Measurements from ENCODE around the gene UBE2G1. TPM values are rescaled to one million over a fixed set of nuclear protein-coding genes. Genes with fewer than 3 reads are reported as not detected.

Gene UBE2G1
- total RNA-seq, 2 donors from 2014 or later: 67.3 to 70.1 TPM

GRCh38 chr17:4272972-4273368, 93.5 kb downstream of the UBE2G1 start:
- no peak overlapping the region for H3K4me3 ChIP-seq
- intact Hi-C loops (cut with DNase I): no loop called here
- TF ChIP-seq CTCF (IDR thresholded peaks at IDR 0.05): no peak

GRCh38 chr17:4272213-4272971, 94.1 kb downstream of the UBE2G1 start:
- intact Hi-C loops (cut with DNase I): no loop called here
- Histone ChIP-seq H3K9ac (ENCODE audit: low read depth in 2 of 2, low read length in 2 of 2) (no peak overlapping the region), H3K4me3 (no peak overlapping the region), H3K27me3 (no peaks in the 10 kb centered on the region), H3K27ac (no peak overlapping the region), H3K36me3 (no peaks in the 10 kb centered on the region), H3K9me3 (no peaks in the 10 kb centered on the region), H3K4me1 (no peaks in the 10 kb centered on the region)
- TF ChIP-seq CTCF (IDR thresholded peaks at IDR 0.05): no peak
- no peak for DNase-seq

More at GRCh38 chr17:4272972-4273368, 93.5 kb downstream of the UBE2G1 start:
- no peaks in the 10 kb centered on the region for H3K27me3 ChIP-seq
- no peak for DNase-seq
- no peak overlapping the region for H3K27ac ChIP-seq
- H3K9me3 ChIP-seq: no peaks in the 10 kb centered on the region
- H3K4me1 ChIP-seq: no peaks in the 10 kb centered on the region
- H3K36me3 ChIP-seq: no peaks in the 10 kb centered on the region
- no peak overlapping the region for H3K9ac ChIP-seq (ENCODE audit: low read depth in 2 of 2, low read length in 2 of 2)

- H3K36me3 ChIP-seq: no peaks in the 10 kb centered on the region
- DNase-seq: no peak
- H3K27ac ChIP-seq: no peak overlapping the region
Observed at GRCh38 chr17:4270736-4271135, 95.7 kb downstream of the UBE2G1 start.

DNA sequence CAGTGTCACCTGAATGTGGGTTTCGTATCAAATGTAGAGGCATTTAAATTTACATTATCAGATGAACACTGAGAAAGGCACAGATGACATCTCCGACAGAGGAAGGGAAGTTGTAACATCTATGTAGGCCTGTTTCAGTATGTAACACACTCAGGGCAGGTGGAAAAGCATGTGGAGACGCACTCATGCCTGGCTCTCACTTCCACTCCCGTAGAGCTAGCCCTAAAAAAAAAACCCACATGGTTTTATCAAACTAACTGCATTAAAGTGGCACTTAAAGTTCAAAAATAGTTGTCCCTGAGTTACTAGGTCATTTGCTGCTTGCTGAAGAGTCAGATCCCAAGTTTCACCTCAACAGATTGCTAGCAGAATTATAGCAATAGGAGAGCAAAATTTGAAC, 96.6 kb downstream of the UBE2G1 start:
- Histone ChIP-seq H3K4me1 (no peaks in the 10 kb centered on the region), H3K27ac (no peak overlapping the region), H3K36me3 (no peaks in the 10 kb centered on the region), H3K27me3 (no peaks in the 10 kb centered on the region), H3K9me3 (no peaks in the 10 kb centered on the region), H3K4me3 (no peak overlapping the region), H3K9ac (ENCODE audit: low read depth in 2 of 2, low read length in 2 of 2) (no peak overlapping the region)
- no peak for TF ChIP-seq CTCF (IDR thresholded peaks at IDR 0.05)
- intact Hi-C loops (cut with DNase I): no loop called here
- DNase-seq: no peak

More at GRCh38 chr17:4270736-4271135, 95.7 kb downstream of the UBE2G1 start:
- Histone ChIP-seq H3K4me3 (no peak overlapping the region), H3K27me3 (no peaks in the 10 kb centered on the region), H3K9ac (ENCODE audit: low read depth in 2 of 2, low read length in 2 of 2) (no peak overlapping the region), H3K9me3 (no peaks in the 10 kb centered on the region), H3K4me1 (no peaks in the 10 kb centered on the region)
- no peak for TF ChIP-seq CTCF (IDR thresholded peaks at IDR 0.05)
- intact Hi-C loops (cut with DNase I): no loop called here

DNA sequence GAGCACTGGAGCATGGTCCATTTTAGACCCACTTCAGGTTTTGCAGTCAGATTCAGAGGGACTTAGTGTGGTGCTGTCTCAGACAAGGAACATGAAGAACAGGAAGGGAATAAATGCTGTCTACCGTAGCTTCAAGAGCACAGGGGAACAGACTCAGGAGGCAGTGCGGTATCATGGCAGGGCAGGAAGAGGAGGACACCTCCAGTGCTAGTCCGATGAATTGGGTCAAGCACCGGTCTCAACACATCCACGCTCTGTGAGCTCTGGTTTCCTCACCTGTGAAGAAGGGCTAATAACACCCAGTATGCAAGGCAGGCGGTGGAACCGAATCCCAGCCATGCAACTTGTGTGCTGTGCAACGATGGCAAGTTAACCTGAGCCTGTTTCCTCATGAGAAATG, 99.1 kb downstream of the UBE2G1 start:
- Histone ChIP-seq H3K27me3 (no peaks in the 10 kb centered on the region), H3K9ac (ENCODE audit: low read depth in 2 of 2, low read length in 2 of 2) (no peak overlapping the region), H3K4me3 (no peak overlapping the region), H3K4me1 (no peaks in the 10 kb centered on the region), H3K36me3 (no peaks in the 10 kb centered on the region), H3K9me3 (no peaks in the 10 kb centered on the region), H3K27ac (no peak overlapping the region)
- no peak for DNase-seq
- intact Hi-C loops (cut with DNase I): no loop called here
- no peak for TF ChIP-seq CTCF (IDR thresholded peaks at IDR 0.05)
